Subcutaneous adipose tissue (tissue), 4 donors: ENCODE measurements around the gene HFE. TPM values are rescaled to one million over a fixed set of nuclear protein-coding genes. Genes with fewer than 3 reads are reported as not detected.

Experiments used
- total RNA-seq, 4 donors: library from RNA; depleted of rRNA; stranded (reverse); fragments of >200 nt; gene quantifications; one replicate each; pipeline ENCODE4 v1.1.0, GENCODE V29; 2016
- TF ChIP-seq, protein P1 (sequence below): fragments of 450-650 bp; IDR thresholded peaks from one replicate; pipeline ENCODE4 v1.5.1; 2016; ENCODE audit warnings: low read depth, mild to moderate bottlenecking, control low read depth, antibody characterized with exemption, moderate library complexity

Gene HFE
- total RNA-seq, 4 donors from 2014 or later = 8.1 to 11.2 (median 9.7) TPM

DNA sequence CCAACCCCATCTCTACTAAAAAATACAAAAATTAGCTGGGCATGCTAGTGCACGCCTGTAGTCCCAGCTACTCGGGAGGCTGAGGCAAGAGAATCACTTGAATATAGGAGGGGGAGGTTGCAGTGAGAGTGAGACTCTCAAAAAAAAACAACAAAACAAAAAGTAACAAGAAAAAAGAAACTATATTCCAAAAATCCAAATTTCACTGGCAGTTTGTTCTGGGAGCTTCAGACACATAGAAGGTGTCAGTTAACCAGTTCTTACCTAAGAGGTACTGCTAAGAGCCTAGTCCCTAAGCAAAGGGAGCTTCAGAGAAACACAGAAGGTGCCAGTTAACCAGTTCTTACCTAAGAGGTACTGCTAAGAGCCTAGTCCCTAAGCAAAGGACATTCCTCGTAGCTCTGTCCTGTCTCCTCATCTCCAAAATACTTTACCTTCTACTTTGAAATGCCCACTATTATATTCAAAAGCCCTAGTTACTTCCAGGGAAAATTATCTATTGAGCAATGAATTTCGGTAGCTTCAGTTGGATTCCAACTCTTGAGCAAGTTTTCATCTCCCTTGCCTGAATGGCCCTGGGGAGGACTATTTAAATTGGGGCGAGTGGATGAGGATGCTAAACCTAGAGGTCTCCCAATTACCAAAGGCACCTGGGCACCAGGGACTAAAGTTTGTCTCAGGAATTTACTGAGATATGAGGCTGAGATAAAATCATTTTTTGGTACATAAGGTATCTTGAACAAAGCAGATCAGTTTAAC lies 41.0 kb downstream of the HFE start:
- TF ChIP-seq, protein P1, sequence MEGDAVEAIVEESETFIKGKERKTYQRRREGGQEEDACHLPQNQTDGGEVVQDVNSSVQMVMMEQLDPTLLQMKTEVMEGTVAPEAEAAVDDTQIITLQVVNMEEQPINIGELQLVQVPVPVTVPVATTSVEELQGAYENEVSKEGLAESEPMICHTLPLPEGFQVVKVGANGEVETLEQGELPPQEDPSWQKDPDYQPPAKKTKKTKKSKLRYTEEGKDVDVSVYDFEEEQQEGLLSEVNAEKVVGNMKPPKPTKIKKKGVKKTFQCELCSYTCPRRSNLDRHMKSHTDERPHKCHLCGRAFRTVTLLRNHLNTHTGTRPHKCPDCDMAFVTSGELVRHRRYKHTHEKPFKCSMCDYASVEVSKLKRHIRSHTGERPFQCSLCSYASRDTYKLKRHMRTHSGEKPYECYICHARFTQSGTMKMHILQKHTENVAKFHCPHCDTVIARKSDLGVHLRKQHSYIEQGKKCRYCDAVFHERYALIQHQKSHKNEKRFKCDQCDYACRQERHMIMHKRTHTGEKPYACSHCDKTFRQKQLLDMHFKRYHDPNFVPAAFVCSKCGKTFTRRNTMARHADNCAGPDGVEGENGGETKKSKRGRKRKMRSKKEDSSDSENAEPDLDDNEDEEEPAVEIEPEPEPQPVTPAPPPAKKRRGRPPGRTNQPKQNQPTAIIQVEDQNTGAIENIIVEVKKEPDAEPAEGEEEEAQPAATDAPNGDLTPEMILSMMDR = no peak

DNA sequence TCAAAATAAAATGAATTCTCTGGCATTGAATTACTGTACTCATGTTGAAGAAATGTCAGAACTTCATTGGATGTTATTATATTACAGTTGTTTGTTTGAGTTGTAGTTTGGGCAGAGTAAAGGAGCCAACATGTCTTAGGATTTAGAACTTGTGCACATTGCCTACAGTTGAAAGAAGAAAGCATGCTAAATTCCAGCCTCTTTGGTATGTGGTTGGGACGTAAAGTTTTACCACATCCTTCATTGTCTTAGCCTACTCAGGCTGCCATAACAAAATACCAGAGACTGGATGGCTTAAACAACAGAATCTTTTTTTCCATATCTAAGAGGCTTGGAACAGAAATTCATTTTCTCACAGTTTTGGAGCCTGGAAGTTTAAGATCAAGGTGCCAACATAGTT lies 42.4 kb downstream of the HFE start:
- TF ChIP-seq, protein P1 = no peak

DNA sequence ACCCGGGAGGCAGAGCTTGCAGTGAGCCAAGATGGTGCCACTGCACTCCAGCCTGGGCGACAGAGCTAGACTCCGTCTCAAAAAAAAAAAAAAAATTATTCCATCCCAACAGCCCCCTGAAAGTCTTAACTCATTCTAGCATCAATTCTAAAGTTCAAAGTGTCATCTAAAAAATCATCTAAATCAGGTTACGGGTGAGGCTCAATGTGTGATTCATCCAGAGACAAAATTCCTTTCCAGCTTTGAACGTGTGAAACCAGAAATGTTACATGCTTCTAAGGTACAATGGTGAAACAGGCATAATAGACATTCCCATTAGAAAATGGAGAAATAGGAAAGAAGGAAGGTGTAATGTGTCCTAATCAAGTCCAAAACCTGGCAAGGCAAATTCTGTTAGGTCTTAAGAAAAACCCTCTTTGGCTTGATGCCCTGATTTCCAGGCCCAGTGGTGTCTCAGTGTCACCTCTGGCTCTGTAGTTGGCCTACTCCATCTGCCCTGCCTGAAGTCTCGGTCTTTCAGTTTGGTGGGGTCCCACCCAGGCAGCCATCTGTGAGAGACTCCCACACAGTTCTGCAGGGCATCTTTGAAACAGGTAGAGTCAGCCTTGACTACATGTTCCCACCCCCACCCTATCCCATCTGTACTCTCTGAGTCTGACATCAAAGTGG lies 43.5 kb downstream of the HFE start:
- TF ChIP-seq, protein P1 = no peak

DNA sequence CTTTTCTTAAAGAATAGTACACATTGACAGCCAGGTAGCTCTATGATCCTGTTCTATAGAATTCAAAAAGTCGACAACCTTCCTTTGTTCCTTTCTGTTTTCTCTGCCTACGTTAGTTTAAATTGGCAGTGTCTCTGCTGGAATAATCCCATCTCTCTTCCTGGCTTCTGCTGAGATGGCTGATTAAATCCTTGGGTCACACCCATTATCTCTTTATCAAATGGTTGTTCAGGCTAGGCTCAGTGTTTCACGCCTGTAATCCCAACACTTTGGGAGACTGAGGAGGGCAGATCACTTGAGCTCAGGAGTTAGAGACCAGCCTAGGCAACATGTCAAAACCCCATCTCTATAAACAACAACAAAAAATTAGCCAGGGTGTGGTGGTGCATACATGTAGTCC lies 44.4 kb downstream of the HFE start:
- TF ChIP-seq, protein P1 = no peak

DNA sequence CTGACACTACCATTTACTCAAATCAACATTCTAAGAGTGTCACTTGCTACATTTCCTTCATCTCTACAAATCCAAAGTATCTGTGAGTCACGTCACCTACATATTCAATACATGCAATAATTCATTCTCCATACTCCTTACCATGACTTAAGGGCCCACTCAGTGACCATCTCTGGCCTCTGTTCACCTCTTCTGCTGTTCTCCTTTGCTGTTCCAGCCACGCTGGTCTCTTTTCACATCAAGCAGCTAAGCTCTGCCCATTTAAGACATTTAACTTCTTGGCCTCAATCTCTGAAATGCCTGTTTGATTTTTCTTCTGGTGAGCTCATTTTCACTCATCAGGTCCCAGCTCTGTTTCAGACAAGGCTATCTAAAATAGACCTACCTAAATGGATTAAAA lies 46.5 kb downstream of the HFE start:
- TF ChIP-seq, protein P1 = no peak

DNA sequence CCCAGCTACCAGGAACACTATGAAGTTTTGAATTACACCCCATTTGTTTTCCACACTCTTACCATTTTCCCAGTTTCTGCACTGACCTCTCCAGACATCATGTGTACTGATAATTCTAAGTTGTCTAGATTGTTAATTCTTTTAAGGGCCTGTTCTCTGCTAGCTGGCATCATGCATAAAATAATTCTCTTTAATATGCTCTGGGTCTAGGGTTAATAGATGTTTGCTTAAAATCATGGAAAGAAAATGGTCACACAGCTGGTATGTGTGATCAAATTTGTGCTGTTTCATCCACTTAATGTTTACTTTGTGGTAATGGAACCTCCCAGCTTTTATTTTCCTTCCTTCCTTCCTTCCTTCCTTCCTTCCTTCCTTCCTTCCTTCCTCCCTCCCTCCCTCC lies 49.1 kb downstream of the HFE start:
- TF ChIP-seq, protein P1 = no peak

DNA sequence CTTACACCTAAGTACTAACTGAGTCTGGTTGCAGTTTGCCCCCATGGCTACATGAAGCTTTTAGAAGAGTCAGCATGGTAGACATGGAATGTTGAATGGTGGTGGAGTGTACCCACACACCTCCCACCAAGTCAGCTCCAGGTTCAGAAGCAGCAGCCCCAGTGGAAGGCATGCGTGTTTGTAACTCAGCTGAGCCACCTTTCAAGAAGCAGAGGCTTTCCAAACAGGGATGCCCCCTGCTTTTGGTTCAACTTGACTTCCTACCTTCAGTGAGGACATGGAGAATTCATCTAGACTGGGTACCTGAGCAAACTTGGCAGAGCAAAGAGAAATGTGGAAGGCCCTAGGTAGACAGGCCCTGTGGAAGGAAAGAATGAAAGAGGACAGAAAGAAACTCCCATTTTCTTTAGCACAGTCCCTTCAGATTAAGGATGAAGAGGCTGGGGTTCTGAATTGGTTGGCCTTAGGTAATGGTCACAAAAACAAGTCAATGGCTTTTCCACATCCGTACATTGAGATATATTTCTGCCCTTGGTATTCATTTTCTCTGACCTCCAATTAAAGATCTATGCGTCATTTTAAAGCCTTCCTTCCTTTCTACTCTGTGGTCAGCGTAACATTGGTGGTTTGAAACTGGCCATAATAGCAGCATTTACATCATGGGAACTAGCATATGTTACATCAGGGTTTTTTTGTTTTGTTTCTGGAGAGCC lies 53.2 kb downstream of the HFE start:
- TF ChIP-seq, protein P1 = no peak
